ENCODE data around the gene GRIA1.

The GRIA1 gene

DNA sequence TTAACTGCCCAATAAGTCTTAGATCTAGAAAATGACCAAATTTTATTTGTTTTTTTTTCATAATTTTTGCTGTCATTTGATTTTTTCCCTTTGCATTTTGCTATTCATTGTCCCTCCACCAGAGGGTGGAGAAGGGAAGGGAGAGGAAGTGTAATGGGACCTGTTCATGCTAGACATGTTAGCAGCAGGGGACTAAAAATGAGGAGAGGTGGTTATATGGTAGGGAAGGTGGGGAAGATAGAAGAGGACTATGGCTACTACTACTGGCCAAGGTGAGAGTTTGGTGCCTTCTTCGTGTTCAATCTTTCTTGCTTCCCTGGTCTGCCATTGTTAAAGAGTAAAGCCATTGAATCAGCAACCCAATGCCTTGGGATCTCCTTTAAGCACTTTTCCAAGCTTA lies 6.4 kb downstream of the GRIA1 start:
- no peak for DNase-seq (ENCODE audit: low read depth in 1 of 2, low spot score in 1 of 2)

DNA sequence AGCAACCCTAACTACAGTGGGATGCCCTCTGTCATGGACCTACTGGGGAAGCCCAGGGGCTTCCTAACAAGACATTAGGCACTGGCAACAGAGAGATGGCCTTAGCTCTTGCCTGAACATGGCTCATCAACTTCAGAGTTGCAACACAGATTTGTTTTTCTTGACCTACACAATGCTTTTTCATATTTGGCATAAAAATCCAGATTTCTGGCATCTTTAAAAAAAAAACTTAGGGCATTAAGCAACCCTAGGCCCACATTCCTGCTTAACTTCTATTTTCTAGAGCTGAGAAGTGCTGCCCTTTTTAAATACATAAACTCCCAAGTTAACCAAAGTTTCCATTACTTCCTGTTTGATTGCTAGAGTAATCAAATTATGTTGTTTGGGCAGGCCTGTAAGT lies 8.0 kb downstream of the GRIA1 start:
- DNase-seq (ENCODE audit: low read depth in 1 of 2, low spot score in 1 of 2), result no peak

DNA sequence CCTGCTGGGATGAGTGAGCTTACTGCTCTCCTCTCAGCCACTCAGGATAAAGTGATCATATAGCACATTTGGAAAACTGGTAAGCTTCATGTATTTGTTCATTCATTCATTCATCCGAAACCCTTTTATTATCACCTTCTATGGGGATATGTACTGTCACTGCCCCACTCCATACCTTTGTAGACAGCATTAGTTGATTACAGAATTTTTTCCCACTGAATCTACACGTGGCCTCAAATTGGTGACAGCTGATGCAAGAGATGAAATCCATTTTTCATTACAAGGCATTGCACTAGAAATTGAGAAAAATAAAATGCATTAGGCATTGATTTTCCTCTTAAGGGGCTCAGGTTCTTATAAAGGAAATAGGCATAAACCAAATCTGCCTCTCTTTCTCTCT lies 9.7 kb downstream of the GRIA1 start:
- DNase-seq (ENCODE audit: low read depth in 1 of 2, low spot score in 1 of 2), result no peak

DNA sequence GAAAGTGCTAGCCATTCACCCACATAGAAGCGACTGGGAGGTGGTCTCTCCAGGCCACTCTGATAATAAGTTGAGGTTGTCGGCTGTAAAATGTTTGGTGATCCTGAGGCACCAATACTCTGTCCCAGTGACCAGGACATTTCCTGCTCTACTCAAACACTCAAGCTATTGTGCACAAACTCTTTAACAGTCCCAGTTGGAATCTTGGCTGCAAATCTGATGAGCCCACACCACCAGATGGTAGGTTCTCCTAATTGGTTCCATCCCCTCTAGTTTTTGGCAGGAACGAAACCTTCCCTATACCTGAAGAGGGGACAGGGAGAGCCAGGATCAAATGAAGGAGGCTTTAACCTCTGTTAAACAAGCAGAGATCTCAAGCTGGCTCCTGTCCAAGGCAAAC lies 14.3 kb downstream of the GRIA1 start:
- DNase-seq (ENCODE audit: low read depth in 1 of 2, low spot score in 1 of 2), result no peak

DNA sequence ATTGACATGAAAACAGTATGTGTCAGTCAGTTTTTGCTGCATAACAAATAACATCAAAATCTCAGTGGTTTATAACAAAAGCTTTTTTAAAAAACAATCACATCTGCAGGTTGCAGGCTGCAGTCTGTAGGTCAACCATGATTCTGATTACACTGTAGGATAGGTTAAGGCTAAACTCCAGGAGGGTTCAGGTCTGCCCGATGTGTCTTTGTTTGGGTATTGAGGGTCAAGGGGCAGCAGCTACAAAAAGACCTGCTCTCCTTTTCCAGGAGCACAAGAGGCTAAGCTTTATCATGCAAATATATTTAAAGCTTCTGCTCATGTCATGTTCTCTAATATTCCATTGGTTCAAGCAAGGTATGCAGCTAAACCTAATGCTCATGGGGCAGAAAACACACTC lies 18.2 kb downstream of the GRIA1 start:
- no peak for DNase-seq (ENCODE audit: low read depth in 1 of 2, low spot score in 1 of 2)

DNA sequence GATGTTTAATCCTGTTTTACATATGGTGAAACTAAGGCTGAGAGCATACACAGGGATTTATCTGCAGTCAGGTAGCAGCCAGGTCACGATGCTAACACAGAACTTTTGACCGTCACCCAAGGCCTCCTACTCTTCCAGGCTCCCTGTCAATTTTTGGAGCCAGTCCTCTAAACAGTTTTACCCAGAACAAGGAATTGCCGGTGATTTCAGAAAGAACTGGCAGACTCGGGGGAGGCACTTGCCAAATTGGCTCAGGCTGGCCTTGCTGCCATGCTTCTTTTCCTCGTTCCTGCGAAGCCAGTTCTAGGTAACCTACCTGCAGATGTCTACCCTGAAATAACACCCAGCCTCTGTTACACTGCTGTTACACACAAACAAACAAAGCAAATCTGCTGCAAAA lies 21.2 kb downstream of the GRIA1 start:
- no peak for DNase-seq (ENCODE audit: low read depth in 1 of 2, low spot score in 1 of 2)

DNA sequence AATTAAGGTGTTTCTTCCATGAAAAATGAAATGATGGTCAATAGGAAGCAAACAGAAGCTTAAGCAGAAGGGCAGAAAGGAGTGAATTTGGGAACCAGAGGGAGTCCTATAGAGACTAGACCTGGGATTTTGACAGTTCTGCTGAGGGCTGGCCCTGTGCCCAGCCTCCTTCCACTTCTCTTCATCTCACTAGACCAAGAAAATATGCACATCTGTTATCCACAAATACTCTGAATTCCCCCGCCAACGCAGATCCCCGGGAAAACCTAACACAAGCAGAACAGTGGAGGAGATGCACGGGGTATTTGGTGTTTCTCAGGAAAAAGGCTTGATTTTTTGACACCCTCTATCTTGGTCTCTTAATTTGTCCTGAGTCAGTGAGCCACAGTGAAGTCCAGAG lies 22.7 kb downstream of the GRIA1 start:
- no peak for DNase-seq (ENCODE audit: low read depth in 1 of 2, low spot score in 1 of 2)

DNA sequence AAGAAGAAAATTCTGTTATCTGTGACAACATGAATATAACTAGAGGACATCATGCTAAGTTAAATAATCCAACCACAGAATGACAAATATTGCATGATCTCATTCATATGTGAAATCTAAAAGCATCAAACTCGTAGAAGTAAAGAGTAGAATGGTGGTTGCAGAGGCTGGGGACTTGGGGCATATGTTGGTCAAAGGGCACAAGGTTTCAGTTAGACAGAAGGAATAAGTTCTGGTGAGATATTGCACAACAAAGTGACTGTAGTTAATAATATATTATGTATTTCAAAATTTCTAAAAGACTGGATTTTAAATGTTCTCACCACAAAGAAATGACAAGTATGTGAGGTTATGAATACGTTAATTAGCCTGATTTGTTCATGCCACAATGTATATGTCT lies 24.8 kb downstream of the GRIA1 start:
- DNase-seq (ENCODE audit: low read depth in 1 of 2, low spot score in 1 of 2), result no peak

DNA sequence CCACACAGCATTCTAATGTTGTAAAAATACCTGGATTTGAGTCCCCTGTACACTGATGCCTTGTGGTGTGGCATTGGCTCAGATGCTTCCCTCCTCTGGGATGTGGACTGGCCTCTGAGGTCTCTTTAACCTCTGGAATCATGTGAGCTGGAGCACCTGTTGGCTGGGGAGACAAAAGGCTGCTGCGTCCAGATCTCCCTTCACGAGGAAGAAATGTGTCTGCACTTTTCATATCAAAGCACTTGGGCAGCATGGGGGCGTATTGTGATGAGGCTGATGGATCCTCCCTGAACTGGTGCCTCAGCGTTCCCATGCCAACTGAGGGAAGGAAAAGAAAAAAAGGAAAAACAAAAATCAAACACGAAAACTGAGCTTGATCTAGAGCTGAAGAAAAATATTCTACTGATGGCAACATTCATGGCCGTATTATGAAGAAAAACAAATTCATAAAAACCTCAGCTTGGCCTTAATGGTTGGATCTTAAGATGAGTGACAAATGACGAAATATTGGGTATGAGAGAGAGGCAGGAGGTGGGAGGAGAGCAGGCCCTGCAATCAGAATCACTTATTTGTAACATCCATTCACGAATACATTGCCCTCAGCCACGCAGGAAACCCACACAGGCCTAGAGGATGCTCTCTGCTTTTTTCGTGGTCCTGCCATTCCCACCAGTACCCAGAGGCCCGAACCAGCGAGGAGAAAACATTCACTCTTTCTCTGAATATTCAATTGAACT lies 26.2 kb downstream of the GRIA1 start:
- DNase-seq (ENCODE audit: low read depth in 1 of 2, low spot score in 1 of 2), result no peak

DNA sequence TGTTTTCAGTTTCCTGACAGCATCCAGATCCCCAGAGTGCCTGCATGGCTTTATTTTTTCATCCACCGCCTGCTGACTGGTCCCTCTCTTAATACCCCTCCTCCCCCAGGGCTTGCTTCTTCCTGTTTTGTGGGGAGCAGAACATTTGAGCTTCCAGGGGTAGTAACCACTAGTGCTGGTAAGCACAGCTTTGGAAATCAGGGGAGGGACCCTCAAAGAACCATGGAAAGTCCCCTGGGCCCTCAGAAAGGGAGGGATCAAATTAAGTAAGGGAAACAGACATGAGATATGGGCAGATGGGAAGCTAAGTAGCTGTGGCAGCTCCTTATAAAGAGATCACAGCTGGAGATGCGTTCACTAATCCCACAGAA lies 26.8 kb downstream of the GRIA1 start:
- DNase-seq (ENCODE audit: low read depth in 1 of 2, low spot score in 1 of 2), result no peak

DNA sequence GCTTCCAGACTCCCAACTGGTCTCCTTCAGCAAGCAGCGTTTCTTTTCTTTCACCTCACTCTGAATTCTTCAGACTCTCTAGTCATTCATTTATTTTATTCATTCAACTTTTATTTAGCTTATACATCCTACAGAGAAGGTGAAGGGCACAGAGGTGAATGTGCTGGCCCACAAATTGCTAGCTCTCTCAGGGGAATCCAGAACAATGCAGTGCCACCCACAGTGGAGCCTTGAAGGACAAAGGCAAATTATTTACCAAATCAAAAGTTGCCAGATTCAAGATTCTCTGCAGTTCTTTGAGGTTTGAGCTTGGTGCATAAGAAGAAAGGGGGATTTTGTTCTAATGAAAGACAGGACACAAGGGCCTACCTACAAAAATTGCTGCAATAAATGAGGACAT lies 29.7 kb downstream of the GRIA1 start:
- no peak for DNase-seq (ENCODE audit: low read depth in 1 of 2, low spot score in 1 of 2)

DNA sequence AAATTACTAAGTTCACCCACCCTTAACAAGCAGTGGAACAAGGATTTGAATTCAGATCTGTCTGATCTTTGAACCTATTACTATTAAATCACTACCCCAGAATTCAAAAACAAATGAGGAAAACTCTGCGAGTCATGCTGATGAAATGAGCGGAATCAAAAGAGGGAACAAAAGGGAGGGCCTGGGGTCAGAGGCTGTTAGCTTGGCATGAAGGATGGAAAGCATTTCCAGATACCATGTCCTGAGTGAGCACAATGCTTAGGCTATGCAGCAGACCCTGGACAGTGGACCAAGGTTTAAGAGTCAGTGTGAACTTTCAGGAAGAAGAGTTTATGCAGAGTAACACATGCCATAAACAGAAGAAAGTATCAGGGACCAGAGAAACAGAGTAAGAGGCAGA lies 30.5 kb downstream of the GRIA1 start:
- no peak for DNase-seq (ENCODE audit: low read depth in 1 of 2, low spot score in 1 of 2)

DNA sequence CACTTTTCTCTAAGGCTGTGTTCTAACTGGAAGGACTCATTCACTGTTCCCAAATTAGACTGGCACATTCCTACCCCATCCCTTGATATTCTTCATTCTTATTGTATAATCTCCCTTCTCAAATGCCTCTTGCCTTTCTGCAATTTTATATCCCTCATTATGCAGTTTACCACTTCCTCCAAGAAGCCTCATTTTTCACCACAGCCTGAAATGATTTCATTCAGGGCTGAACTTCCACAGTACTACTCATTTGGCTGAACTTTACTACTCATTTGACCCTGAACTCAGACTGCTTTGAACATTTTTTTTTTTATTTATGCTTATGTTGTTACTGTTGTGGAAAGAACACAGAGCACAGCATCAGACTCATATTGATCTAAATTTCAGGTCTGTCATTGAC lies 32.7 kb downstream of the GRIA1 start:
- no peak for DNase-seq (ENCODE audit: low read depth in 1 of 2, low spot score in 1 of 2)

DNA sequence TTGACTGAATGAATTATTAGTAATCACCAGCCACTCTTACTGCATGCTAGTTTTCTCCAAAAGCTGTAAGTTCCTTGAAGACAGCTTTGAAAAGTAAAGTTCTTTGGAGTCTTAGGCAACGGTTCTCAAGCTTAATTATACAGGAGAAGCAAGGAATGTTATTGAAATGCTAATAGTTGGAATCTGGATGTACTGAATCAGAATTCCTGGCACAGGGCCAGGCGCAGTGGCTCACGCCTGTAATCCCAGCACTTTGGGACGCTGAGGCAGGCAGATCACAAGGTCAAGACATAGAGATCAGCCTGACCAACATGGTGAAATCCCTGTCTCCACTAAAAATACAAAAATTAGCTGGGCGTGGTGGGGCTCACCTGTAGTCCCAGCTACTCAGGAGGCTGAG lies 33.4 kb downstream of the GRIA1 start:
- no peak for DNase-seq (ENCODE audit: low read depth in 1 of 2, low spot score in 1 of 2)

DNA sequence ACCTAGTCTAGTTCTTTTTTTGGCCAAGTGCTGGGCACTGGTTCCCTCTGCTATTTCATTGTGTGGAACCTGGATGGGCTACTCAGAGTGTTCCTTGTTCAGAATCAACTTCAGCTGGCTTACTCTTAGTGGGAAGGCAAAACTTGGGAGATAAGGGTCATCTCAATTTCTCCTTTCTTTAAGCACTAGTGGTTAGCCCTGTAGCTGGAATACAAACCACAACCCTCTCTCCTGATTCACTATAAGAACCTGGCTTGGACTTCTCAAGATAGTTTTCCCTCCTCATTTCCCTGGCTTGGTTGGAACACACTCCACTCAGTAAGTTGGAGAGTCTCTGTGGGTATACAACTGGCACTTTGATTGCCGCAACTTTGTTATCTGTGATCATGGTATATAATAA lies 35.1 kb downstream of the GRIA1 start:
- DNase-seq (ENCODE audit: low read depth in 1 of 2, low spot score in 1 of 2), result no peak

DNA sequence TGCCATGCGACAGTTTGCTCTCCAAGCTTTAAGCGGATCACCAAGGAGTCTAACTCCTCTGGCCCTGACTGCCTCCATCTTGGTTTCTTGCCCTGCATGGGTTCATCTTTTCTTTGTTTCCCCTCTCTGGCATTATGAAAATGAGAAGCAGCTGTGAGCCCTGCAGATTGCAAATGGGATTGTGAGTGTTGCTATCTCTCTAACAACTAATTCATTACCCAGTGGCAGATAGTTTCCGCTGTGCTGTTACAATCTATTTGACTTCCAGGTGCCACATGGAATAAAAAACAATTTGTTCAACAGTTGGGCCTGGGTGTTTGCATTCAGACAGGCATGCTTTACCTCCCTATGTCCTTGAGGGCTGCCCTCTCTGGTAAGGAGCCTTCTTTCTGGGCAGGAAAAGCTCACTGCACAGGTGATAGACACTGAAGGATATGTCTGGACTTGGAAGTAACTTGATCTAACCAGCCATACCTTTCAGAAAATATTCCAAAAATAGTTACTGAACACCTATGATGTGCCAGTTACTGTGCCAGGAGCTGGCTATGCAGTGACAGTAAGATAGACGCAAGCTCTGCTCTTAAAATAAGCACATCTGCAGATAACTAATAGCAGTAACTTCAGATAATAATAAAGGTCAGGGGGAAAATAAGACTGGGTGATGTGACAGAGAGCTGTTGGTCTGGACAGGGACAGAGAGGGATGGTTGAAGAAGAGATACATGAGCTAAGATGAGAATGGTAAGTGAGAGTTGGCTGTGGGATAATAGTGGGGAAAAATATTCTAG lies 40.1 kb downstream of the GRIA1 start:
- DNase-seq (ENCODE audit: low read depth in 1 of 2, low spot score in 1 of 2), result no peak

DNA sequence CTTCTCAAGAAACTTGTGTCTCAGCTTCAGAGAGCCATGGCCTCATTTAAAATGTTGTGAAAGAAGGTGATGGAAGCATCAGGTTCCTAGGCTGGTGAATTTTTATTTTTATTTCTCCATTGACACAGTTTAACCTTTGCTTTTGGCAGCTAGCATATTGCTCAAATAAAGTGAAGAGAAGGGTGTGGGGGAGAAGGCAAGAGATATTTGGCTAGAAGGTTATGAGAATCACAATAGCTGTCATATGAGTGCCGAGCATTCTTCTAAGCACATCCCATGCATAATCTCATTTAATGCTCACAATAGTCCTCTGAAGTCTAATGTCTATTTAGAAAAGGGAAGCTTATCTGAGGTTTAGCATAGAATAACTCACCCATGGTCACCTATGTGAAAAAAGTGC lies 43.1 kb downstream of the GRIA1 start:
- no peak for DNase-seq (ENCODE audit: low read depth in 1 of 2, low spot score in 1 of 2)

DNA sequence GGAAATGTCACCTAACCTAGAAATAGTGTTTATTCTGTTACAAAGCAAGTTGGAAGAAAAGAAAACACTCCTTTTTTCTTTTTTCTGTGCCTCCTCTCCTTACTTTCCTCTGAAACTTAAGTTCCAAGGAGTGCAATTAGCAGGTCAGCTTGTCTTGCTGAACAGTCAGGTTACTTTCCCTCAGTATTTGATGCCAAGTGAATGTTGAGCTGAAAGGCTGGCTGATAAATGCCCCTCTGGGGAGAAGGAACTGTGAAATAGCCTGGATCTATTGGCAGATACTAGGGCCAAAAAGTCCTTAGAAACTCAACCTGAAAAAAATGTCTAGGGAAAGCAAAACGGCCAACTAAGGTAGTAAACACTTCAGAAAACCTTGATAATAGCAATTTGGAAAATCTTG lies 43.6 kb downstream of the GRIA1 start:
- DNase-seq (ENCODE audit: low read depth in 1 of 2, low spot score in 1 of 2), result no peak

DNA sequence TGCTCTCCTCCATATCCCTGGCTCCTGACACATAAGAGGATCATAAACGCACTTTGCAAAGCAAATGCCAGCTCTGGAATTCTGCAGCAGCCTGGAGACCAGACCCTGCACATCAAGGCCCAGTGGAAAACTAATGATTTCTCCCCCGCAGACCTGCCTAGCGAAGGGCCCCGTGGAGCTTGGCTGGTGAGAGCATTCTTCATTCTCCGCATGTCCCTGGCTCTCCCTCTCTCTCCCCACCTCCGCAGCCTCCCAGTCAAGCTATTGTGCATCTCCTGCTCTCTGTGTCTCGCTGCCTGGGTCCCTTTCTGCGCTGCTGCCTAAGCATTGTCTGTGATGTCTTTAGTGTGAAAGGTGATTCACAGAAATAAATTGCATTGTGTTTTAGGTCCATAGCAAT lies 46.7 kb downstream of the GRIA1 start:
- no peak for DNase-seq (ENCODE audit: low read depth in 1 of 2, low spot score in 1 of 2)

DNA sequence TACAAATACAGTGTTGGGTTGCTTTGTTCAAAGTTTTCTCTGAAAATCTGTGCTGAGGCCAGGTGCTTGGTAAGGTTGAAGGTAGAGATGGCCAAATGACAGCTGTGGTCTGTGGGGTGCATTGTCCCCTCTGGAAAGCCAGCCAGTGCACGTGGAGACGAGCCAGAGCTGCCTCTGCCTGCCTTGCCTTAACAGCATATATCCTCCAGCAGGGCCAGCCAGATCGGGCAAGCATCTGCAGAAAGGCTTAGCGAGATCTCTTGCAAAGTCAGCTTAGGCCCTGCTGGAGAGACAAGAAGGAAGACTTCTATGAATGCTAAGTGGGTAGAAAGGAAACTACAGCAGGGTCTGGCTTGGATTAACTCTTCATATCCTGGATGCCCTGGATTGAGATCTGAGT lies 49.5 kb downstream of the GRIA1 start:
- DNase-seq (ENCODE audit: low read depth in 1 of 2, low spot score in 1 of 2), result no peak

DNA sequence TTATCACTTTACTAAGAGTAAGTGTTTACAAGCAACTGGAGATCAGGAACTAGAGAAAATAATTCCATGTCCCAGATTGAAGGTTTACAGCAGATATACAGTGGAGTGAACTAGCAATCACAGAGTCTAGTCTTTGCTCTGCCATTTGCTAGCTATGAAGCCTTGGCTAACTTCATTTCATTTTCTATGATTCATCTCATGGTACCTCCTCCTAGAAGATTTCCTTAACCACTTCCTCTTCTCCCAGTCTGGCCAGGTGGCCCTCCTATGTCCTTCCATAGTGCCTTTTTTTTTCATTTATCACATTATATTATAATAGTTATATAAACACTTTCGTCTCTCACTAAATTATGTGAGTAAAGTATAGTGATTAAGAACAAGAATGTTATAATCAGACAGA lies 52.1 kb downstream of the GRIA1 start:
- no peak for DNase-seq (ENCODE audit: low read depth in 1 of 2, low spot score in 1 of 2)

DNA sequence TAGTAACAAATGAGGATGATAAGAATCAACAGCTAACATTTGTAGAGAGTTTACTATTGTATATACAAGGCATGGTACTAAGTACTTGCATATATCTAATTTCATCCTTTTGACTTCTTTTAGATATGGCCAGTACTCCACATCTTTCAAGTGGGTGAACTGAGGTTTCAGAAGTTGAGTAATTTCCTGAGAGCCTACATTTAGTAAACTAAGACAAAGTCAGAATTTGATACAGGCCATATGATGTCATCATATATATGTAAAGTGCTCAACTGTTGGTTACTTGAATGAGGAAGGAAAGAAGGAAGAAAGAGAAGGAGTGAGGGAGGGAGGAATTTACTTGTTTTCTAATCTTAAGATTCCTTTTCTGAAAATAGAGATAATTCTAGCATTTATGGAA lies 52.8 kb downstream of the GRIA1 start:
- no peak for DNase-seq (ENCODE audit: low read depth in 1 of 2, low spot score in 1 of 2)

DNA sequence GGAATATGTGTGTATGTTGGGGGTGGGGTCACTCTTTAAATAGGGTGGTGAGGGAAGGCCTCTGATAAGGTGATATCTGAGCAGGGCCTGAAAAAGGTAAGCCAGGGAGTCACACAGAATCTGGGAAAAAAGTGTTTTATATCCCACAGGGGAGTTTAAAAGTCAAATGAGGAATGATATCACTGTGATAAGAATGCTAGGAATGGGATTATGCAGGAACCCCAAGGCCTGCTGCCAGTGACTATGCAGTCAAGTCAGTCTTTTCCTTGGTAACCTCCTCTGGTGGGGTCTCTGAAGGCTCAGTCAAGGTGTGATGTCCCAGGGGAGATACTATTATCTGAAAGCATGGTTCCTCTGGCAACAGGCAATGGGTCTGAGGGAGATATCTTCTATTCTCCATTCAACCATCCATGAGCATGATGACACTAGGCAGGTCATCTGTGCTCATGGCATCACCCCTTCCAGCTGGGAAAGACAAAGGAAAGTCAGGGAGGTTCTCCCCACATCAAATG lies 53.5 kb downstream of the GRIA1 start:
- no peak for DNase-seq (ENCODE audit: low read depth in 1 of 2, low spot score in 1 of 2)

Data from activated CD4-positive, alpha-beta T cell treated with anti-CD3 and anti-CD28 coated beads, Interleukin-2, amount 50 U/mL, for 24 hours (primary cell).